KOPT-K1 (cell line): ENCODE data around the gene NFATC4.
"Not testable (repeated sequence)": the region's sequence is repeated elsewhere in the genome, so short reads cannot be mapped to it uniquely, and the experiment has no call there.

Experiments used
- H3K27ac ChIP-seq: fragments of 200-600 bp; sonication (generic); 2 replicates; pipeline ENCODE4 v1.5.1; 2016; ENCODE audit warnings: antibody characterized with exemption, mild to moderate bottlenecking, low read depth, low read length; ENCODE audit not compliant: poor library complexity, severe bottlenecking
- H3K36me3 ChIP-seq: fragments of 200-600 bp; sonication (generic); 2 replicates; pipeline ENCODE4 v1.5.1; 2017; ENCODE audit warnings: antibody characterized with exemption, mild to moderate bottlenecking, low read length, moderate library complexity; ENCODE audit not compliant: insufficient read depth
- H3K9me3 ChIP-seq: fragments of 200-600 bp; sonication (generic); 2 replicates; pipeline ENCODE4 v1.5.1; 2017; ENCODE audit warnings: antibody characterized with exemption, low read length, mild to moderate bottlenecking; ENCODE audit not compliant: insufficient read depth, poor library complexity, severe bottlenecking

The NFATC4 gene

GRCh38 chr14:24353559-24354481, 14.2 kb upstream of the NFATC4 start:
- H3K27ac ChIP-seq = no peak overlapping the region

GRCh38 chr14:24354482-24354825, 13.5 kb upstream of the NFATC4 start:
- not testable (repeated sequence) for H3K27ac ChIP-seq, H3K9me3 ChIP-seq, H3K36me3 ChIP-seq

More at GRCh38 chr14:24353559-24354481, 14.2 kb upstream of the NFATC4 start:
- H3K36me3 ChIP-seq = no peaks in the 10 kb centered on the region
- no peaks in the 10 kb centered on the region for H3K9me3 ChIP-seq

- Histone ChIP-seq H3K9me3 (peaks cover 7% of the 10 kb centered on the region), H3K36me3 (no peaks in the 10 kb centered on the region), H3K27ac (no peak overlapping the region)
Measured at GRCh38 chr14:24355009-24355408, 13.0 kb upstream of the NFATC4 start.

GRCh38 chr14:24356208-24356607, 11.8 kb upstream of the NFATC4 start:
- Histone ChIP-seq H3K9me3 (peaks cover 11% of the 10 kb centered on the region), H3K36me3 (no peaks in the 10 kb centered on the region), H3K27ac (no peak overlapping the region)

GRCh38 chr14:24360281-24360680, 7.7 kb upstream of the NFATC4 start:
- H3K36me3 ChIP-seq = no peaks in the 10 kb centered on the region
- H3K27ac ChIP-seq = no peak overlapping the region
- H3K9me3 ChIP-seq = peaks cover 11% of the 10 kb centered on the region

- Histone ChIP-seq H3K27ac (no peak overlapping the region), H3K9me3 (peaks cover 11% of the 10 kb centered on the region)
Measured at GRCh38 chr14:24361326-24361725, 6.7 kb upstream of the NFATC4 start.

GRCh38 chr14:24362241-24362960, 5.6 kb upstream of the NFATC4 start:
- peaks cover 11% of the 10 kb centered on the region for H3K9me3 ChIP-seq
- H3K36me3 ChIP-seq = no peaks in the 10 kb centered on the region
- H3K27ac ChIP-seq = no peak overlapping the region

More at GRCh38 chr14:24361326-24361725, 6.7 kb upstream of the NFATC4 start:
- H3K36me3 ChIP-seq = no peaks in the 10 kb centered on the region

GRCh38 chr14:24363401-24363800, 4.6 kb upstream of the NFATC4 start:
- H3K36me3 ChIP-seq = no peaks in the 10 kb centered on the region
- peaks cover 11% of the 10 kb centered on the region for H3K9me3 ChIP-seq
- H3K27ac ChIP-seq = no peak overlapping the region

- H3K9me3 ChIP-seq = peaks cover 6% of the 10 kb centered on the region
- H3K27ac ChIP-seq = no peak overlapping the region
- no peaks in the 10 kb centered on the region for H3K36me3 ChIP-seq
Measured at GRCh38 chr14:24364841-24365240, 3.1 kb upstream of the NFATC4 start.

GRCh38 chr14:24365600-24366412, 2.2 kb upstream of the NFATC4 start:
- H3K27ac ChIP-seq = no peak overlapping the region
- no peaks in the 10 kb centered on the region for H3K9me3 ChIP-seq
- H3K36me3 ChIP-seq = no peaks in the 10 kb centered on the region

GRCh38 chr14:24366413-24366720, 1.6 kb upstream of the NFATC4 start:
- H3K9me3 ChIP-seq = no peaks in the 10 kb centered on the region
- no peaks in the 10 kb centered on the region for H3K36me3 ChIP-seq
- no peak overlapping the region for H3K27ac ChIP-seq

- Histone ChIP-seq H3K9me3 (no peaks in the 10 kb centered on the region), H3K27ac (no peak overlapping the region), H3K36me3 (no peaks in the 10 kb centered on the region)
Measured at GRCh38 chr14:24366721-24367513, 1.1 kb upstream of the NFATC4 start.

GRCh38 chr14:24368212-24368561, 203 bp downstream of the NFATC4 start:
- no peaks in the 10 kb centered on the region for H3K9me3 ChIP-seq
- no peaks in the 10 kb centered on the region for H3K36me3 ChIP-seq
- H3K27ac ChIP-seq = no peak overlapping the region

- H3K9me3 ChIP-seq = no peaks in the 10 kb centered on the region
- no peak overlapping the region for H3K27ac ChIP-seq
- no peaks in the 10 kb centered on the region for H3K36me3 ChIP-seq
Measured at GRCh38 chr14:24368562-24369252, 723 bp downstream of the NFATC4 start.
